Lower leg skin (tissue), 3 donors: ENCODE data around the gene ERFE.

Experiments
- POLR2A ChIP-seq, 2 donors: fragments of 450-650 bp; IDR thresholded peaks; one replicate each; pipeline ENCODE4 v1.6.1; 2016 to 2017; ENCODE audit warnings: antibody characterized with exemption in 2 of 2, mild to moderate bottlenecking in 1 of 2, moderate library complexity in 1 of 2
- TF ChIP-seq, protein P1 (sequence below), 3 donors: fragments of 450-650 bp; IDR thresholded peaks; one replicate each; pipeline ENCODE4 v1.5.1; 2016; ENCODE audit warnings: antibody characterized with exemption in 3 of 3, mild to moderate bottlenecking in 3 of 3, moderate library complexity in 2 of 3

DNA sequence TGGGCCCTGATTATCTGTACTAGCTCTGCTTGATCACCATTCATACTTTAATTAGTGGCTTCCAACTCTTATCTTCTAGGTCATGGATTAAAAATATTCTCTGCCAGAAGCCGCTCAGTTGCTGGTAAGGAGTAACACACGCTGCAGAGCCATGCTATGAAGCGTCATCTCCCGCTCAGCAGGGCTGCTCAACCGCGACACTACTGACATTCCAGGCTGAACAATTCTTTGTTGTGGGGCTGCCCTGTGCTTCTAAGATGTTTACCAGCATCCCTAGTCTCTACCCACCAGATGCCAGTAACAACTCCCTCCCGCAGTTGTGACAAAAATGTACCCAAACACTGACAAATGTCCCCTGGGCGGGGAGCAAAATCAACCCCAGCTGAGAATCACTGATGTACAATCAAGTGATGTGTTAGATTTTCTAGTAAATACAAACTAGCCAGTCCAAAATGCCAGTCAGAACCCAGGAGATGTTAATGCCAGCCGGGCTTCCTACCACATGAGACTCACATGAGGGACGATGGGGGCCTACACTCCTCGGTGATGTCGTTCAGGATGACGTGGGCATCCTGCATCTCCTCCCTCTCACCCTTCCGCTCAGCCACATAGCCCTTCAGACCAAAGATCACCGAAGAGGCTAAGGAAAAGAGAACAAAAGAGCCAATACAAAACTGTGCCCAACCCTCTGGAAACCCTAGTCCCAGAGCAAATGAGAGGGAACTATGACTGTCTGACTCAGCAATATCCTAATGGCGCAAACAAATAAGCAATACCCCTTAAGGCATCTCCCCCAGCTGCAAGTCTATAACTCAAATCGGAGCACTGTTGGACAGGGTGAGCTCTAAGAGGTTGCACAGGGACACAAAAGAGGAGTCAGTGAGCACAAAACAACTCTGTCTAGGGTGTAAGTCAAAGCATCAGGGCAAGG is 29.1 kb downstream of the ERFE start:
- TF ChIP-seq, protein P1, sequence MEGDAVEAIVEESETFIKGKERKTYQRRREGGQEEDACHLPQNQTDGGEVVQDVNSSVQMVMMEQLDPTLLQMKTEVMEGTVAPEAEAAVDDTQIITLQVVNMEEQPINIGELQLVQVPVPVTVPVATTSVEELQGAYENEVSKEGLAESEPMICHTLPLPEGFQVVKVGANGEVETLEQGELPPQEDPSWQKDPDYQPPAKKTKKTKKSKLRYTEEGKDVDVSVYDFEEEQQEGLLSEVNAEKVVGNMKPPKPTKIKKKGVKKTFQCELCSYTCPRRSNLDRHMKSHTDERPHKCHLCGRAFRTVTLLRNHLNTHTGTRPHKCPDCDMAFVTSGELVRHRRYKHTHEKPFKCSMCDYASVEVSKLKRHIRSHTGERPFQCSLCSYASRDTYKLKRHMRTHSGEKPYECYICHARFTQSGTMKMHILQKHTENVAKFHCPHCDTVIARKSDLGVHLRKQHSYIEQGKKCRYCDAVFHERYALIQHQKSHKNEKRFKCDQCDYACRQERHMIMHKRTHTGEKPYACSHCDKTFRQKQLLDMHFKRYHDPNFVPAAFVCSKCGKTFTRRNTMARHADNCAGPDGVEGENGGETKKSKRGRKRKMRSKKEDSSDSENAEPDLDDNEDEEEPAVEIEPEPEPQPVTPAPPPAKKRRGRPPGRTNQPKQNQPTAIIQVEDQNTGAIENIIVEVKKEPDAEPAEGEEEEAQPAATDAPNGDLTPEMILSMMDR (IDR thresholded peaks at IDR 0.05): no peak
- no peak for TF ChIP-seq POLR2A (IDR thresholded peaks at IDR 0.05)
